HEK293 (cell line): ENCODE measurements around the gene AHRR.

Experiments
- CTCF ChIA-PET: fragments of 350-600 bp; formaldehyde crosslinking; extraction: SDS; loops from one replicate; lab custom pipeline; 2021; ENCODE audit warnings: antibody characterized with exemption; lab: Yijun Ruan, JAX
- POLR2A ChIA-PET: fragments of 300-600 bp; formaldehyde crosslinking; extraction: SDS; loops from one replicate; lab custom pipeline; 2020; ENCODE audit warnings: antibody characterized with exemption, inconsistent platforms; lab: Yijun Ruan, JAX
- H3K27ac ChIP-seq: fragments of 200-500 bp; sonication (Bioruptor generic); 2 replicates; pipeline ENCODE4 v1.5.1; 2014; ENCODE audit warnings: low read depth, low read length, control low read depth, inconsistent platforms; ENCODE audit errors: extremely low read depth
- H3K36me3 ChIP-seq, 2 experiments: fragments of 200-500 bp in 1 of 2; sonication (Bioruptor generic) in 1 of 2; 1 replicate in 1 of 2; 2 replicates in 1 of 2; pipeline ENCODE4 v1.5.1; 2014 to 2017; ENCODE audit warnings: inconsistent platforms in 2 of 2, low read length in 2 of 2; ENCODE audit not compliant: control insufficient read depth in 2 of 2, insufficient read depth in 1 of 2
- H3K4me1 ChIP-seq: fragments of 200-500 bp; sonication (Bioruptor generic); 2 replicates; pipeline ENCODE4 v1.5.1; 2014; ENCODE audit warnings: mild to moderate bottlenecking, low read length, inconsistent platforms; ENCODE audit not compliant: control insufficient read depth, insufficient read depth
- H3K4me3 ChIP-seq: 2 replicates; pipeline ENCODE4 v1.5.1; 2011; ENCODE audit warnings: low read depth, mild to moderate bottlenecking, control low read depth, low read length, moderate library complexity
- H3K9me3 ChIP-seq: fragments of 200-500 bp; sonication (Bioruptor generic); 2 replicates; pipeline ENCODE4 v1.5.1; 2014; ENCODE audit warnings: low read depth, low read length, inconsistent platforms; ENCODE audit not compliant: control insufficient read depth, insufficient read depth
- KLF1 ChIP-seq: fragments of 450-650 bp; formaldehyde crosslinking; IDR thresholded peaks from 2 replicates; pipeline ENCODE4 v1.5.1; 2016; ENCODE audit warnings: missing biosample characterization, missing genetic modification characterization
- KLF10 ChIP-seq: fragments of 450-650 bp; IDR thresholded peaks from 2 replicates; pipeline ENCODE4 v1.5.1; 2018; ENCODE audit warnings: missing biosample characterization, mild to moderate bottlenecking, missing genetic modification characterization
- TRIM28 ChIP-seq: IDR thresholded peaks from 2 replicates; pipeline ENCODE4 v1.6.1; 2011; ENCODE audit warnings: low read length, control low read depth, borderline replicate concordance
- YY1 ChIP-seq: fragments of 450-650 bp; formaldehyde crosslinking; IDR thresholded peaks from 2 replicates; pipeline ENCODE4 v1.5.1; 2018; ENCODE audit warnings: missing biosample characterization, missing genetic modification characterization
- ZEB2 ChIP-seq: fragments of 450-650 bp; formaldehyde crosslinking; IDR thresholded peaks from 2 replicates; pipeline ENCODE4 v1.5.1; 2016; ENCODE audit warnings: missing biosample characterization, missing genetic modification characterization
- ZFP3 ChIP-seq: fragments of 450-650 bp; formaldehyde crosslinking; IDR thresholded peaks from 2 replicates; pipeline ENCODE4 v1.5.1; 2016; ENCODE audit warnings: low read depth, missing biosample characterization, missing genetic modification characterization
- ZIC2 ChIP-seq: fragments of 450-650 bp; formaldehyde crosslinking; IDR thresholded peaks from 2 replicates; pipeline ENCODE4 v1.5.1; 2016; ENCODE audit warnings: missing biosample characterization, missing genetic modification characterization
- ZNF138 ChIP-seq: fragments of 450-650 bp; formaldehyde crosslinking; IDR thresholded peaks from 2 replicates; pipeline ENCODE4 v1.5.1; 2016; ENCODE audit warnings: missing biosample characterization, missing genetic modification characterization, borderline replicate concordance
- ZNF155 ChIP-seq: fragments of 450-650 bp; formaldehyde crosslinking; IDR thresholded peaks from 2 replicates; pipeline ENCODE4 v1.5.1; 2016; ENCODE audit warnings: missing biosample characterization, missing genetic modification characterization
- ZNF157 ChIP-seq: fragments of 450-650 bp; formaldehyde crosslinking; IDR thresholded peaks from 2 replicates; pipeline ENCODE4 v1.5.1; 2016; ENCODE audit warnings: missing biosample characterization, missing genetic modification characterization
- ZNF221 ChIP-seq: fragments of 450-650 bp; formaldehyde crosslinking; IDR thresholded peaks from 2 replicates; pipeline ENCODE4 v1.5.1; 2017; ENCODE audit warnings: missing biosample characterization, missing genetic modification characterization, borderline replicate concordance
- ZNF23 ChIP-seq: fragments of 450-650 bp; formaldehyde crosslinking; IDR thresholded peaks from 2 replicates; pipeline ENCODE4 v1.5.1; 2016; ENCODE audit warnings: missing biosample characterization, missing genetic modification characterization, borderline replicate concordance
- ZNF24 ChIP-seq: fragments of 450-650 bp; formaldehyde crosslinking; IDR thresholded peaks from 2 replicates; pipeline ENCODE4 v1.5.1; 2016; ENCODE audit warnings: missing biosample characterization, missing genetic modification characterization
- ZNF354C ChIP-seq: fragments of 450-650 bp; formaldehyde crosslinking; IDR thresholded peaks from 2 replicates; pipeline ENCODE4 v1.5.1; 2016; ENCODE audit warnings: missing biosample characterization, missing genetic modification characterization, low read depth, borderline replicate concordance
- ZNF416 ChIP-seq: fragments of 450-650 bp; formaldehyde crosslinking; IDR thresholded peaks from 2 replicates; pipeline ENCODE4 v1.5.1; 2016; ENCODE audit warnings: missing biosample characterization, missing genetic modification characterization
- ZNF544 ChIP-seq: fragments of 450-650 bp; formaldehyde crosslinking; IDR thresholded peaks from 2 replicates; pipeline ENCODE4 v1.5.0; 2017; ENCODE audit warnings: missing biosample characterization, missing genetic modification characterization
- ZNF600 ChIP-seq: fragments of 450-650 bp; formaldehyde crosslinking; IDR thresholded peaks from 2 replicates; pipeline ENCODE4 v1.5.1; 2016; ENCODE audit warnings: missing biosample characterization, missing genetic modification characterization
- ZNF660 ChIP-seq: fragments of 450-650 bp; IDR thresholded peaks from 2 replicates; pipeline ENCODE4 v1.5.1; 2018; ENCODE audit warnings: missing biosample characterization, mild to moderate bottlenecking, missing genetic modification characterization
- ZNF677 ChIP-seq: fragments of 450-650 bp; IDR thresholded peaks from 2 replicates; pipeline ENCODE4 v1.5.0; 2018; ENCODE audit warnings: missing biosample characterization, mild to moderate bottlenecking, missing genetic modification characterization, moderate library complexity
- ZXDB ChIP-seq: fragments of 450-650 bp; formaldehyde crosslinking; IDR thresholded peaks from 2 replicates; pipeline ENCODE4 v1.5.1; 2016; ENCODE audit warnings: missing biosample characterization, missing genetic modification characterization
- TF ChIP-seq, protein P1 (sequence below): fragments of 450-650 bp; formaldehyde crosslinking; IDR thresholded peaks from 2 replicates; pipeline ENCODE4 v1.5.1; 2017; ENCODE audit warnings: missing biosample characterization, mild to moderate bottlenecking, missing genetic modification characterization, moderate library complexity
- TF ChIP-seq, protein P2 (sequence below): fragments of 450-650 bp; formaldehyde crosslinking; IDR thresholded peaks from 2 replicates; pipeline ENCODE4 v1.5.1; 2016; ENCODE audit warnings: missing biosample characterization, missing genetic modification characterization
- TF ChIP-seq, protein P3 (sequence below): fragments of 450-650 bp; formaldehyde crosslinking; IDR thresholded peaks from 2 replicates; pipeline ENCODE4 v1.5.0; 2017; ENCODE audit warnings: missing biosample characterization, missing genetic modification characterization, borderline replicate concordance
- TF ChIP-seq, protein P4 (sequence below): fragments of 450-650 bp; formaldehyde crosslinking; IDR thresholded peaks from 2 replicates; pipeline ENCODE4 v1.5.1; 2016; ENCODE audit warnings: missing biosample characterization, missing genetic modification characterization
- TF ChIP-seq, protein P5 (sequence below): fragments of 450-650 bp; formaldehyde crosslinking; IDR thresholded peaks from 2 replicates; pipeline ENCODE4 v1.5.1; 2016; ENCODE audit warnings: missing biosample characterization, missing genetic modification characterization
- TF ChIP-seq, protein P6 (sequence below): fragments of 450-650 bp; formaldehyde crosslinking; IDR thresholded peaks from 2 replicates; pipeline ENCODE4 v1.5.1; 2016; ENCODE audit warnings: missing biosample characterization, missing genetic modification characterization

Gene AHRR

DNA sequence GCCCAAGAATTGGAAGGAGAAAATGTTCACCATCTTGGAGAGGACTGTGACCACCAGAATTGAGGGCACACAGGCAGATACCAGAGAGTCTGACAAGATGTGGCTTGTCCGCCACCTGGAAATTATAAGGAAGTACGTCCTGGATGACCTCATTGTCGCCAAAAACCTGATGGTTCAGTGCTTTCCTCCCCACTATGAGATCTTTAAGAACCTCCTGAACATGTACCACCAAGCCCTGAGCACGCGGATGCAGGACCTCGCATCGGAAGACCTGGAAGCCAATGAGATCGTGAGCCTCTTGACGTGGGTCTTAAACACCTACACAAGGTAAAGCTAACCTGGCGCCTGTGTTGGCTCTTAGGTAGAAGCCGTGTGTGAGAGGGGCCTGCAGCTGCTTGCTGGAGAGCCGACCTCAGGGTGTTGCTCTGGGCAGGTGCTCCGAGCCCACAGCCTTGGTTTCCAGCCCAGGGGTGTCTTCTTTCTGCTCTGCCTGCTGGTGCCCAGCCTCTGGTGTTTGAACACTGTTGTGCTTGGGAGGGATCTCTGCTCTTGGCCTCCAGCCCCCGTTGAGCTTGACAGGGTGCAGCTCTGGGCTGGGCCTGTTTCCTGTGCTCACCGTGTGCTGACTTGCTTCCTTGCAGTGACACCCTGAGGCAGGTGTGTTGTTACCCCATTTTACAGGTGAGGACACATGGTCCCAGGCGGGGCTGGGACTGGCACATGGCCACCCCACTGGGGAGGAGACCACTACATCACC lies 132.4 kb downstream of the AHRR start:
- H3K9me3 ChIP-seq: no peaks in the 10 kb centered on the region
- H3K4me1 ChIP-seq: no peaks in the 10 kb centered on the region
- TF ChIP-seq, protein P1, sequence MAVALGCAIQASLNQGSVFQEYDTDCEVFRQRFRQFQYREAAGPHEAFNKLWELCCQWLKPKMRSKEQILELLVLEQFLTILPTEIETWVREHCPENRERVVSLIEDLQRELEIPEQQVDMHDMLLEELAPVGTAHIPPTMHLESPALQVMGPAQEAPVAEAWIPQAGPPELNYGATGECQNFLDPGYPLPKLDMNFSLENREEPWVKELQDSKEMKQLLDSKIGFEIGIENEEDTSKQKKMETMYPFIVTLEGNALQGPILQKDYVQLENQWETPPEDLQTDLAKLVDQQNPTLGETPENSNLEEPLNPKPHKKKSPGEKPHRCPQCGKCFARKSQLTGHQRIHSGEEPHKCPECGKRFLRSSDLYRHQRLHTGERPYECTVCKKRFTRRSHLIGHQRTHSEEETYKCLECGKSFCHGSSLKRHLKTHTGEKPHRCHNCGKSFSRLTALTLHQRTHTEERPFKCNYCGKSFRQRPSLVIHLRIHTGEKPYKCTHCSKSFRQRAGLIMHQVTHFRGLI (tag by site-specific recombination): no peak
- TF ChIP-seq ZNF660 (tag by site-specific recombination) (no peak), ZNF544 (no peak), ZNF24 (no peak), ZNF221 (tag by site-specific recombination) (no peak), YY1 (tag by site-specific recombination) (no peak), ZNF677 (no peak), TRIM28 (no peak), ZIC2 (tag by site-specific recombination) (no peak), ZNF23 (tag by site-specific recombination) (no peak), ZFP3 (no peak), ZNF354C (no peak), ZEB2 (tag by site-specific recombination) (no peak)
- TF ChIP-seq, protein P2, sequence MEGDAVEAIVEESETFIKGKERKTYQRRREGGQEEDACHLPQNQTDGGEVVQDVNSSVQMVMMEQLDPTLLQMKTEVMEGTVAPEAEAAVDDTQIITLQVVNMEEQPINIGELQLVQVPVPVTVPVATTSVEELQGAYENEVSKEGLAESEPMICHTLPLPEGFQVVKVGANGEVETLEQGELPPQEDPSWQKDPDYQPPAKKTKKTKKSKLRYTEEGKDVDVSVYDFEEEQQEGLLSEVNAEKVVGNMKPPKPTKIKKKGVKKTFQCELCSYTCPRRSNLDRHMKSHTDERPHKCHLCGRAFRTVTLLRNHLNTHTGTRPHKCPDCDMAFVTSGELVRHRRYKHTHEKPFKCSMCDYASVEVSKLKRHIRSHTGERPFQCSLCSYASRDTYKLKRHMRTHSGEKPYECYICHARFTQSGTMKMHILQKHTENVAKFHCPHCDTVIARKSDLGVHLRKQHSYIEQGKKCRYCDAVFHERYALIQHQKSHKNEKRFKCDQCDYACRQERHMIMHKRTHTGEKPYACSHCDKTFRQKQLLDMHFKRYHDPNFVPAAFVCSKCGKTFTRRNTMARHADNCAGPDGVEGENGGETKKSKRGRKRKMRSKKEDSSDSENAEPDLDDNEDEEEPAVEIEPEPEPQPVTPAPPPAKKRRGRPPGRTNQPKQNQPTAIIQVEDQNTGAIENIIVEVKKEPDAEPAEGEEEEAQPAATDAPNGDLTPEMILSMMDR (tag by site-specific recombination): no peak
- TF ChIP-seq, protein P3, sequence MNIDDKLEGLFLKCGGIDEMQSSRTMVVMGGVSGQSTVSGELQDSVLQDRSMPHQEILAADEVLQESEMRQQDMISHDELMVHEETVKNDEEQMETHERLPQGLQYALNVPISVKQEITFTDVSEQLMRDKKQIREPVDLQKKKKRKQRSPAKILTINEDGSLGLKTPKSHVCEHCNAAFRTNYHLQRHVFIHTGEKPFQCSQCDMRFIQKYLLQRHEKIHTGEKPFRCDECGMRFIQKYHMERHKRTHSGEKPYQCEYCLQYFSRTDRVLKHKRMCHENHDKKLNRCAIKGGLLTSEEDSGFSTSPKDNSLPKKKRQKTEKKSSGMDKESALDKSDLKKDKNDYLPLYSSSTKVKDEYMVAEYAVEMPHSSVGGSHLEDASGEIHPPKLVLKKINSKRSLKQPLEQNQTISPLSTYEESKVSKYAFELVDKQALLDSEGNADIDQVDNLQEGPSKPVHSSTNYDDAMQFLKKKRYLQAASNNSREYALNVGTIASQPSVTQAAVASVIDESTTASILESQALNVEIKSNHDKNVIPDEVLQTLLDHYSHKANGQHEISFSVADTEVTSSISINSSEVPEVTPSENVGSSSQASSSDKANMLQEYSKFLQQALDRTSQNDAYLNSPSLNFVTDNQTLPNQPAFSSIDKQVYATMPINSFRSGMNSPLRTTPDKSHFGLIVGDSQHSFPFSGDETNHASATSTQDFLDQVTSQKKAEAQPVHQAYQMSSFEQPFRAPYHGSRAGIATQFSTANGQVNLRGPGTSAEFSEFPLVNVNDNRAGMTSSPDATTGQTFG: no peak
- ChIA-PET POLR2A (no interaction called here), CTCF (no interaction called here)
- H3K4me3 ChIP-seq: no peak overlapping the region
- no peak overlapping the region for H3K27ac ChIP-seq
- H3K36me3 ChIP-seq: peaks cover 30 to 92% of the 10 kb centered on the region in 2 experiments

DNA sequence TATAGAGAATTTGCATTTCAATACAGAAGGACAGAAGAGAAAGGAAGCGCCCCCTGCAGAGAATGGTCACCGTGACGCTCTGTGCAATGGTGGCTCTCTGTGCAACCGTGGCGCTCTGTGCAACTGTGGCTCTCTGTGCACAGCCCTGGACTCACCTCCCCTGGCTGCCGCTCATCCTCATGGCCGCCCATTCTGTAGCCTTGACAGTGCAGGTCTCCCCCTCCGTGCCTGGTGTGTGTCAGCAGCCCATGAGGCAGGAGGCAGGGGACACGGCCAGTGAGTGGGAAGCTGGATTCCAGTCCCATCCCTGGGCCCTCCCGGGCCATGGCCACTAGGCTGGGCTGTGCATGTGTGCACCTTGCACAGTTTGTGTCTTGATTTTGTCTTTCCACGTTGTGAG lies 133.4 kb downstream of the AHRR start:
- TF ChIP-seq KLF1 (no peak), ZNF155 (tag by site-specific recombination) (no peak), ZNF157 (tag by site-specific recombination) (no peak), ZXDB (tag by site-specific recombination) (no peak), KLF10 (tag by site-specific recombination) (no peak), ZNF138 (no peak), ZNF600 (tag by site-specific recombination) (no peak), ZNF416 (tag by site-specific recombination) (no peak)
- TF ChIP-seq, protein P4, sequence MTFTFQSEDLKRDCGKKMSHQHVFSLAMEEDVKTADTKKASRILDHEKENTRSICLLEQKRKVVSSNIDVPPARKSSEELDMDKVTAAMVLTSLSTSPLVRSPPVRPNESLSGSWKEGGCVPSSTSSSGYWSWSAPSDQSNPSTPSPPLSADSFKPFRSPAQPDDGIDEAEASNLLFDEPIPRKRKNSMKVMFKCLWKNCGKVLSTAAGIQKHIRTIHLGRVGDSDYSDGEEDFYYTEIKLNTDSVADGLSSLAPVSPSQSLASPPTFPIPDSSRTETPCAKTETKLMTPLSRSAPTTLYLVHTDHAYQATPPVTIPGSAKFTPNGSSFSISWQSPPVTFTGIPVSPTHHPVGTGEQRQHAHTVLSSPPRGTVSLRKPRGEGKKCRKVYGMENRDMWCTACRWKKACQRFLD (tag by site-specific recombination): no peak
- TF ChIP-seq, protein P5, sequence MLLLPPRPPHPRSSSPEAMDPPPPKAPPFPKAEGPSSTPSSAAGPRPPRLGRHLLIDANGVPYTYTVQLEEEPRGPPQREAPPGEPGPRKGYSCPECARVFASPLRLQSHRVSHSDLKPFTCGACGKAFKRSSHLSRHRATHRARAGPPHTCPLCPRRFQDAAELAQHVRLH (tag by site-specific recombination): no peak
- TF ChIP-seq, protein P6, sequence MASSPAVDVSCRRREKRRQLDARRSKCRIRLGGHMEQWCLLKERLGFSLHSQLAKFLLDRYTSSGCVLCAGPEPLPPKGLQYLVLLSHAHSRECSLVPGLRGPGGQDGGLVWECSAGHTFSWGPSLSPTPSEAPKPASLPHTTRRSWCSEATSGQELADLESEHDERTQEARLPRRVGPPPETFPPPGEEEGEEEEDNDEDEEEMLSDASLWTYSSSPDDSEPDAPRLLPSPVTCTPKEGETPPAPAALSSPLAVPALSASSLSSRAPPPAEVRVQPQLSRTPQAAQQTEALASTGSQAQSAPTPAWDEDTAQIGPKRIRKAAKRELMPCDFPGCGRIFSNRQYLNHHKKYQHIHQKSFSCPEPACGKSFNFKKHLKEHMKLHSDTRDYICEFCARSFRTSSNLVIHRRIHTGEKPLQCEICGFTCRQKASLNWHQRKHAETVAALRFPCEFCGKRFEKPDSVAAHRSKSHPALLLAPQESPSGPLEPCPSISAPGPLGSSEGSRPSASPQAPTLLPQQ (tag by site-specific recombination): no peak
- Histone ChIP-seq H3K27ac (no peak overlapping the region), H3K9me3 (no peaks in the 10 kb centered on the region), H3K4me3 (no peak overlapping the region), H3K4me1 (no peaks in the 10 kb centered on the region), H3K36me3 (peaks cover 35 to 92% of the 10 kb centered on the region in 2 experiments)
- POLR2A ChIA-PET: no interaction called here
- CTCF ChIA-PET: interaction anchor here (0.9 kb wide), 1 partner anchor 9 kb away, joined by 4 read pairs; no protein-coding TSS in a partner anchor
